HG02885 (cell line): Measurements from ENCODE around the gene OPRM1.

ENCODE experiments used
- ATAC-seq: cut with Tn5 transposase; IDR thresholded peaks from one replicate; pipeline ENCODE4 v1.9.1; 2021; ENCODE audit warnings: mild to moderate bottlenecking; ENCODE audit not compliant: unreplicated experiment, poor library complexity

OPRM1 gene

DNA sequence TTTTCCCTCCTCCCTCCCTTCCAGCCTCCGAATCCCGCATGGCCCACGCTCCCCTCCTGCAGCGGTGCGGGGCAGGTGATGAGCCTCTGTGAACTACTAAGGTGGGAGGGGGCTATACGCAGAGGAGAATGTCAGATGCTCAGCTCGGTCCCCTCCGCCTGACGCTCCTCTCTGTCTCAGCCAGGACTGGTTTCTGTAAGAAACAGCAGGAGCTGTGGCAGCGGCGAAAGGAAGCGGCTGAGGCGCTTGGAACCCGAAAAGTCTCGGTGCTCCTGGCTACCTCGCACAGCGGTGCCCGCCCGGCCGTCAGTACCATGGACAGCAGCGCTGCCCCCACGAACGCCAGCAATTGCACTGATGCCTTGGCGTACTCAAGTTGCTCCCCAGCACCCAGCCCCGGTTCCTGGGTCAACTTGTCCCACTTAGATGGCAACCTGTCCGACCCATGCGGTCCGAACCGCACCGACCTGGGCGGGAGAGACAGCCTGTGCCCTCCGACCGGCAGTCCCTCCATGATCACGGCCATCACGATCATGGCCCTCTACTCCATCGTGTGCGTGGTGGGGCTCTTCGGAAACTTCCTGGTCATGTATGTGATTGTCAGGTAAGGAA, at the start of gene OPRM1:
Gene OPRM1, plus strand, starts transcription at position 10 of the 612 bp plus-strand sequence. Its CDS starts 305 bp downstream, at position 315.
- ATAC-seq: no peak

DNA sequence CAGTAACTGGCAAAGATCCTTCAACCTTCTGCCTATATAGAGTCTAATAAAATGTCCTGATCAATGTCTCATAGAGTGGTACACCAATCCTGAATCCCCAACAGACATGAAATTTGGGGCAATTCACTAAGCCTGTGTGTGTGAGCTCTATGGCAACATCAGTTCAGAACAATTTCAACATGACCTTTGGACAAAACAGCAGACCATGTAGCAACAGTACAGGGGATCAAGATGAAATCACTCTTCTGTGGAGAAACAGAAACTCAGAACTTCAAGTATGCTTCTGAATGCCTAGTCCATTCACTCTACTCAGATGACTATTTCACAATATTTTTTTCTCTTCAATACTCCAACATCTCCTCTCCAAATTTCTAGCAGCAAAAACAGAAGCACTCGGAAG, 49.1 kb upstream of the OPRM1 start:
- no peak for ATAC-seq

DNA sequence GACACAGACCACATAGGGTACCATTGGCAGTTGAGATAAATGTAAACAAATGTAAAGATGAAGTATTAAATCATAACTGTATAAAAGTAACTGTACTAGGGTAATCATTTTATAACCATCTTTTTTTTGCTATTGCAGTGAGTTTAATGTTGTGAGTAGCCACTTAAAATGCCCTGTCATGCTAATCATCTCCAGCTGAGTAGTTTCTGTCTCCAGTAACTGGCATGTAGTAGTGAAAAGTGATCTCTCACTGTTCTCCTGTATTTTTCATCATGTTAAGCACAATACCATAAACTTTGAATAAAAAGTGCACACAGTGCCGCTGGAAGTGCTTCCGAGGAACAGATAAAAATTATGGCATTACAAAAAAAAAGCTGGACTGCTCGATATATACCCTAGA, 45.0 kb upstream of the OPRM1 start:
- no peak for ATAC-seq

DNA sequence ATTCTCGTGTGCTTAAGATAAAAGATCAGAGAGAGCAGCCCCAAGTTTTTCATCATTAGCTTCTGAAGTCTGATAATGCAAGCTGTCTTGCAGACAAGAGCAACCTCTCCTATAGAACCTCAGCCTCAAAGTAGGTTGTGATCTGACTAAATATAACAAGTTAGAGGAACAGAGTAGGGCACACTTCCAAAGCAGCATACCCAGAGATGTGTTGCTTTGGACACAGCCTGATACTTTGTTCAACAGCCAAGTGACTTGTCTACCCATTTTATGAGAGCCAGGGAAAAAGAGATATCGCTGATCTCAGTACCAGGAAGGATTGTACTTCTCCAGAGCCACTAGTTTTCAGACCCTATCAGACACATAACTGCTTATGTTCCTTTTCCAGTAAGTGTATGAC, 44.2 kb upstream of the OPRM1 start:
- no peak for ATAC-seq

DNA sequence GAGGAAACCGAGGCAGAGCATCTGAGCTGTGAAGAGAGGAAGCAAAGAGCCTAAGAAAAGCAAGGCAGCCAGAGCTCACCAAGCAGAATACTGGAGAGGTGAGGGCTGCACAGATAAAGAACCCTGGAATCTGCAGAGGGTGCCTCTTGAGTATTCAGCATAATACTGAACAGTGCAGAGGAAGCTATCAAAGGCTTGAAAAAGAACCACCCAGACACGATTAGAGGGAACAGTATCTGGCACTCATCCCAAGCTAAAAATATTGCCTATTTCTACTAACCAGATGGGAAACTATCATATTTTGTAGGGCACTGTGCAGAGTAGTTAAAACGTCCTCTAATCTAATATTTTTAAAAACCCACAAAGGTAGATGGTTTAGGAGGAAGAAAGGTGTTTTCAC, 41.8 kb upstream of the OPRM1 start:
- no peak for ATAC-seq

- ATAC-seq: no peak
Observed at GRCh38 chr6:154001494-154002285, 37.4 kb upstream of the OPRM1 start.

DNA sequence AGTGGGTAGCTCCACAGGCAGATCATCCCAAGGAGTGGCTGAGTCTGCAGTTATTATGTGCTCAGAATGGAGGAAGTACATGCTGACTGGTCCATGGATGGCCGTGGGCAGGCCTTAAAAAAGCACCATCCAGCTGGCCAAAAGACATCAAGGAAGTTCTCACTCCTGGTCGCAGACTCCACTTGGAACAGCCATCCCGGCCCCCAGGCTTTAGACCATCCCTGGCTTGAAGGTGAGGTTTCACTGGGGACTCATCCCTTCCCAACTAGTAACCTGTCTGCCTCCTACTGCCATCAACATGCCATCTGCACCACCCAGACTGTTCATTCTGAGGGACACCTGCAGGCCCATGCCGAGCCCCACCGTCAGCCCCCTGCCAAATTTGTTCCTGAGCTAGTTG, 36.1 kb upstream of the OPRM1 start:
- ATAC-seq: no peak

GRCh38 chr6:154010371-154010770, 28.7 kb upstream of the OPRM1 start:
- ATAC-seq: no peak

- ATAC-seq: no peak
Observed at GRCh38 chr6:154012852-154013251, 26.2 kb upstream of the OPRM1 start.

DNA sequence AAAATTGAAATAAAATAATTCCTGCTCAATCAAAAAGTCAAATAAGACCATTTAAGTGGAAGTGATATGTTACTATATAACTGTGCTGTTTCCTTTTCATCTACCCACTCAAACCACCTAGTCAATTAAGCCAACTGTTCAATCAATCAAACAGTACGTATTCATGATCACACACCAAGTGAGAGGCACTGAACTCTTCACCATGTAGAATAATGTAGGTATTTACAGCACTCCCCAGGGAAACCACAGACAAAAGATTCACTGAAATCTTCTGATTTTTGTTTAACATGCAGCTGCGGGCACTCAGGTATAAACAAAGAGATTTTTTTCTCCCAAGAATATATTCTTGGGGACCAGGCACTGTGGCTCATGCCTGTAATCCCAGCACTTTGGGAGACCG, 21.3 kb upstream of the OPRM1 start:
- no peak for ATAC-seq

GRCh38 chr6:154030646-154031045, 8.4 kb upstream of the OPRM1 start:
- ATAC-seq: no peak

DNA sequence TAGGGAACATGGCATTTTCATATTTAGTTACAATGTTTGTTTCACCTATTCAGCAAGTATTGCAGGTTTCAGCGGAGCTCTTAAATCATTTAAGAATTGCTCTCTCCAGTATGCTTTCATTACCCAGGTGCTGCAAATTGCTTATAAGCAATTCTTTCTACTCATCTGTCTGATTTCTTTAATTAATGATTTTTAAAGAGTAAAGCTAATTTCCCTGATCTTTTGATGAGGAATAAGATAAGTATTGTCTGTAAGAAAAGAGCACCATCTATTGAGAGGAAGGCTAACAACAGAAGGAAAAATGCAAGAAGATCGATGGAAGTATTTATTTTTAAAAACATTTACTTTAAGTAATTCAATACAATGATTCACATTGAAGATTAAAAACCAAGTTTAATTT, 2.0 kb downstream of the OPRM1 start:
- ATAC-seq: no peak

GRCh38 chr6:154053141-154053540, 14.1 kb downstream of the OPRM1 start:
- ATAC-seq: no peak

DNA sequence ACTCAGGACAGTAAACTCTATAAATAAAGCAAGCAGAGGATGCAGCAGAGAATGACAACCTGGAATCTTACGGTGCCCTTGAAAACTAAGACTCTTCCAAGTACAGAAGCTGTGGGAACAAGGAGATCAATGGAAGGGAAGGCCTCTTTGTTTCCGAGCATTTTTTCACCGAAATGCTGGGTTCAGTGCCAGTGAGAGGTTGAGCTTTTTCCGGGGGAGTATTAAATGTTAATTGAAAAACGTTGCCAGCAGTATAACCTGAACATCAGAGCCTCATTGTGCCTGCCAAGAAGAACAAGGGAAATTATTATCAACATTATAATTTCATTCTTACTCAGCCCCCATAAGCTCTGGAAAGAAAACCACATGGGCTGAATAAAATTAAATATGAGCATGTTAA, 17.5 kb downstream of the OPRM1 start:
- no peak for ATAC-seq

GRCh38 chr6:154057098-154057497, 18.1 kb downstream of the OPRM1 start:
- no peak for ATAC-seq

GRCh38 chr6:154058963-154059680, 20.1 kb downstream of the OPRM1 start:
- no peak for ATAC-seq

- no peak for ATAC-seq
Observed at GRCh38 chr6:154060076-154060475, 21.0 kb downstream of the OPRM1 start.

- no peak for ATAC-seq
Observed at GRCh38 chr6:154070041-154070440, 31.0 kb downstream of the OPRM1 start.

DNA sequence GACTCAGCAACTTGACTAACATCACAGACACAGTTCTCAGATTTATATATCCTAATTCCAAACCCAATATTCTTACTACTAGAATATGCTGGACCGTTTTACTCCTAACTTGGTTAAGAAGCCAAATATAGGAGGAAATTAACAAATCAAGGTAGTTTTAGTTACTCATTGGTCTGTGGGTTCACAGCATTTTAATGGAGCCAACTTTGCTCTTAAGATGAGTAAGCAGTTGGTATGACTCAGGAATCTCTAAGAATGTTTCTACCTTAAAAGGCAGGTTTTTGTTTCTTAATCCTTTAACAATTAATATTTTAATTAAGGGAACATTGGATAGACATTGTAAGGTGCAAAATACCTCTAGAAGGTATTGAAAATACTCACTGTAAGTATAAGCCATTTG, 31.6 kb downstream of the OPRM1 start:
- no peak for ATAC-seq

- no peak for ATAC-seq
Observed at GRCh38 chr6:154071236-154071635, 32.2 kb downstream of the OPRM1 start.

GRCh38 chr6:154071711-154072110, 32.7 kb downstream of the OPRM1 start:
- ATAC-seq: no peak
